ENCODE data around the gene SLC4A4. TPM values are rescaled to one million over a fixed set of nuclear protein-coding genes. Genes with fewer than 3 reads are reported as not detected.

Gene SLC4A4
- polyA plus RNA-seq, 1 donor (not counting 4 experiments of a cell fraction or from before 2014, with no cell fraction given), result 0.29 TPM

GRCh38 chr4:71571346-71571745 lies 232.5 kb downstream of the SLC4A4 start:
- Histone ChIP-seq H3K4me2 (ENCODE audit: control insufficient read depth, extremely low read depth, insufficient read depth, low read depth, low read length) (no peak overlapping the region), H3K27ac (ENCODE audit: control insufficient read depth, insufficient read depth, low read length) (no peak overlapping the region), H3K4me1 (ENCODE audit: control insufficient read depth, extremely low read depth, insufficient read depth, low read length) (no peaks in the 10 kb centered on the region), H3K36me3 (ENCODE audit: control insufficient read depth in 2 of 2, extremely low read depth in 1 of 2, insufficient read depth in 2 of 2, low read length in 2 of 2) (no peaks in the 10 kb centered on the region), H3K4me3 (ENCODE audit: control insufficient read depth in 2 of 3, extremely low read depth in 1 of 3, insufficient read depth in 2 of 3, low read depth in 1 of 3, low read length in 3 of 3) (no peak overlapping the region), H3K9me3 (ENCODE audit: control insufficient read depth, low read depth, low read length) (no peaks in the 10 kb centered on the region), H3K27me3 (ENCODE audit: control insufficient read depth, extremely low read depth, insufficient read depth, low read length) (no peaks in the 10 kb centered on the region), H3K9ac (ENCODE audit: control insufficient read depth, extremely low read depth, insufficient read depth, low read length) (no peak overlapping the region), H3K79me2 (ENCODE audit: control insufficient read depth, insufficient read depth, low read length) (no peaks in the 10 kb centered on the region), H3K9me1 (ENCODE audit: control insufficient read depth, extremely low read depth, insufficient read depth, low read length) (no peaks in the 10 kb centered on the region), H4K20me1 (ENCODE audit: control insufficient read depth, extremely low read depth, insufficient read depth, low read length) (no peaks in the 10 kb centered on the region), H2AFZ (ENCODE audit: control insufficient read depth, low read length) (no peak overlapping the region)
- DNase-seq (ENCODE audit: low read depth, low spot score), result no peak
- no peak for FAIRE-seq
- no peak for TF ChIP-seq EZH2 (IDR thresholded peaks at IDR 0.05; ENCODE audit: low read length)
- TF ChIP-seq, protein P1, sequence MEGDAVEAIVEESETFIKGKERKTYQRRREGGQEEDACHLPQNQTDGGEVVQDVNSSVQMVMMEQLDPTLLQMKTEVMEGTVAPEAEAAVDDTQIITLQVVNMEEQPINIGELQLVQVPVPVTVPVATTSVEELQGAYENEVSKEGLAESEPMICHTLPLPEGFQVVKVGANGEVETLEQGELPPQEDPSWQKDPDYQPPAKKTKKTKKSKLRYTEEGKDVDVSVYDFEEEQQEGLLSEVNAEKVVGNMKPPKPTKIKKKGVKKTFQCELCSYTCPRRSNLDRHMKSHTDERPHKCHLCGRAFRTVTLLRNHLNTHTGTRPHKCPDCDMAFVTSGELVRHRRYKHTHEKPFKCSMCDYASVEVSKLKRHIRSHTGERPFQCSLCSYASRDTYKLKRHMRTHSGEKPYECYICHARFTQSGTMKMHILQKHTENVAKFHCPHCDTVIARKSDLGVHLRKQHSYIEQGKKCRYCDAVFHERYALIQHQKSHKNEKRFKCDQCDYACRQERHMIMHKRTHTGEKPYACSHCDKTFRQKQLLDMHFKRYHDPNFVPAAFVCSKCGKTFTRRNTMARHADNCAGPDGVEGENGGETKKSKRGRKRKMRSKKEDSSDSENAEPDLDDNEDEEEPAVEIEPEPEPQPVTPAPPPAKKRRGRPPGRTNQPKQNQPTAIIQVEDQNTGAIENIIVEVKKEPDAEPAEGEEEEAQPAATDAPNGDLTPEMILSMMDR (optimal IDR thresholded peaks at IDR 0.05 in 1 of 3, IDR thresholded peaks at IDR 0.05 in 1 of 3, conservative IDR thresholded peaks at IDR 0.05 in 1 of 3; ENCODE audit: extremely low read depth in 1 of 3, insufficient read depth in 2 of 3, low read length in 3 of 3), result no peak
- dilution Hi-C loops (cut with MboI; ENCODE audit: extremely low pct_ligation_motif_present, low sequenced_read_pairs), result no loop called here

GRCh38 chr4:71583971-71584370 lies 245.2 kb downstream of the SLC4A4 start:
- Histone ChIP-seq H3K9me1 (ENCODE audit: control insufficient read depth, extremely low read depth, insufficient read depth, low read length) (no peaks in the 10 kb centered on the region), H3K79me2 (ENCODE audit: control insufficient read depth, insufficient read depth, low read length) (no peaks in the 10 kb centered on the region), H3K4me1 (ENCODE audit: control insufficient read depth, extremely low read depth, insufficient read depth, low read length) (no peaks in the 10 kb centered on the region), H4K20me1 (ENCODE audit: control insufficient read depth, extremely low read depth, insufficient read depth, low read length) (no peaks in the 10 kb centered on the region), H3K27ac (ENCODE audit: control insufficient read depth, insufficient read depth, low read length) (no peak overlapping the region), H2AFZ (ENCODE audit: control insufficient read depth, low read length) (no peak overlapping the region), H3K4me2 (ENCODE audit: control insufficient read depth, extremely low read depth, insufficient read depth, low read depth, low read length) (no peak overlapping the region), H3K9me3 (ENCODE audit: control insufficient read depth, low read depth, low read length) (no peaks in the 10 kb centered on the region), H3K27me3 (ENCODE audit: control insufficient read depth, extremely low read depth, insufficient read depth, low read length) (no peaks in the 10 kb centered on the region), H3K9ac (ENCODE audit: control insufficient read depth, extremely low read depth, insufficient read depth, low read length) (no peak overlapping the region), H3K36me3 (ENCODE audit: control insufficient read depth in 2 of 2, extremely low read depth in 1 of 2, insufficient read depth in 2 of 2, low read length in 2 of 2) (no peaks in the 10 kb centered on the region), H3K4me3 (ENCODE audit: control insufficient read depth in 2 of 3, extremely low read depth in 1 of 3, insufficient read depth in 2 of 3, low read depth in 1 of 3, low read length in 3 of 3) (no peak overlapping the region)
- dilution Hi-C loops (cut with MboI; ENCODE audit: extremely low pct_ligation_motif_present, low sequenced_read_pairs), result no loop called here
- TF ChIP-seq, protein P1 (optimal IDR thresholded peaks at IDR 0.05 in 1 of 3, IDR thresholded peaks at IDR 0.05 in 1 of 3, conservative IDR thresholded peaks at IDR 0.05 in 1 of 3; ENCODE audit: extremely low read depth in 1 of 3, insufficient read depth in 2 of 3, low read length in 3 of 3), result no peak
- no peak for TF ChIP-seq EZH2 (IDR thresholded peaks at IDR 0.05; ENCODE audit: low read length)
- DNase-seq (ENCODE audit: low read depth, low spot score) (no peak), FAIRE-seq (no peak)
